Transverse colon (tissue), 3 donors: ENCODE data around the gene UVRAG.

Experiments
- EP300 ChIP-seq: sonication (generic); formaldehyde crosslinking; IDR thresholded peaks from one replicate; pipeline ENCODE4 v1.6.1; 2017; ENCODE audit warnings: antibody characterized with exemption, low read depth
- POLR2A ChIP-seq: fragments of 450-650 bp; IDR thresholded peaks from one replicate; pipeline ENCODE4 v1.6.1; 2016; ENCODE audit warnings: antibody characterized with exemption, mild to moderate bottlenecking, moderate library complexity
- TF ChIP-seq, protein P1 (sequence below), 5 experiments: fragments of 200-600 bp in 3 of 5; fragments of 450-650 bp in 2 of 5; sonication (generic) in 3 of 5; IDR thresholded peaks; 1 replicate in 2 of 5; 2 replicates in 3 of 5; pipeline ENCODE4 v1.5.1; 2016 to 2017; ENCODE audit warnings: antibody characterized with exemption in 5 of 5, inconsistent platforms in 3 of 5, mild to moderate bottlenecking in 2 of 5, moderate library complexity in 1 of 5

DNA sequence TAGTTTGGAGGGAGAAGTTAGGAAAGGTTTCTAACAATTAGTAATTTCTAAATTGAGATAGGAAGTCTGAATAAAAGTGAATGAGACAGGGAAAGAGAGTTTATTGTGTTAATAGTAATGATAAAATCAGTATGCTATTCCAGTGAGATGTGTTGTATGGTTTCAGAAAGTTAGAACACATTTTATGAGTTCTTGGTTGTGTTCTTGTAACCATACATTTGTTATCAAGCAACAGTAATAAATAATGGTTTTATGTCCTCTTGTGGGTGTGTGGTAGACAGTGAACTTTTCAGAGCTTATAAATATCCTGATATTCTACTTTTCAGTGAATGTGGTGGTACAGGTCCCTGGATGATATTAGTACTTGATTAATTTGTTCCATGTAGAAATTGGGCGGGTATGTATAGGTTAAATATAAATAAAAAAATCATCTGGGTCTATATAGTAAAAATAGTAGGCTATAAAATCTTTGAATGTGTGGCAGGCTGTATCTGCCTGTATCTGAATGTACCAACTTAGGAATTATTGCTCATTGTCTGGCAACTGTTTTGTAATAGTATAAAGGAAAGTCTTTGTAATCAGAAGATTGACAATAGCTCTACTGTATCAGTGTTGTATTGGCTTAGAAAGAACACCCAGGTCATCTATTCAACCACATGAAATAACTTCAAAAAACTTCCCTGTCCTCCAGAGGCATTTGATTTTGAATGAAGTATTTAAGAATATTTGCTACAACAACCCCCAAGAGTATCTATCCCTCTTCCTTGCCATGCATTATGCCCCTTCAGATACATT lies 54.8 kb downstream of the UVRAG start:
- TF ChIP-seq POLR2A (no peak), EP300 (no peak)
- TF ChIP-seq, protein P1, sequence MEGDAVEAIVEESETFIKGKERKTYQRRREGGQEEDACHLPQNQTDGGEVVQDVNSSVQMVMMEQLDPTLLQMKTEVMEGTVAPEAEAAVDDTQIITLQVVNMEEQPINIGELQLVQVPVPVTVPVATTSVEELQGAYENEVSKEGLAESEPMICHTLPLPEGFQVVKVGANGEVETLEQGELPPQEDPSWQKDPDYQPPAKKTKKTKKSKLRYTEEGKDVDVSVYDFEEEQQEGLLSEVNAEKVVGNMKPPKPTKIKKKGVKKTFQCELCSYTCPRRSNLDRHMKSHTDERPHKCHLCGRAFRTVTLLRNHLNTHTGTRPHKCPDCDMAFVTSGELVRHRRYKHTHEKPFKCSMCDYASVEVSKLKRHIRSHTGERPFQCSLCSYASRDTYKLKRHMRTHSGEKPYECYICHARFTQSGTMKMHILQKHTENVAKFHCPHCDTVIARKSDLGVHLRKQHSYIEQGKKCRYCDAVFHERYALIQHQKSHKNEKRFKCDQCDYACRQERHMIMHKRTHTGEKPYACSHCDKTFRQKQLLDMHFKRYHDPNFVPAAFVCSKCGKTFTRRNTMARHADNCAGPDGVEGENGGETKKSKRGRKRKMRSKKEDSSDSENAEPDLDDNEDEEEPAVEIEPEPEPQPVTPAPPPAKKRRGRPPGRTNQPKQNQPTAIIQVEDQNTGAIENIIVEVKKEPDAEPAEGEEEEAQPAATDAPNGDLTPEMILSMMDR (IDR thresholded peaks at IDR 0.05), result no peak
